ENCODE measurements around the gene TMEM44.

Gene TMEM44, protein sequence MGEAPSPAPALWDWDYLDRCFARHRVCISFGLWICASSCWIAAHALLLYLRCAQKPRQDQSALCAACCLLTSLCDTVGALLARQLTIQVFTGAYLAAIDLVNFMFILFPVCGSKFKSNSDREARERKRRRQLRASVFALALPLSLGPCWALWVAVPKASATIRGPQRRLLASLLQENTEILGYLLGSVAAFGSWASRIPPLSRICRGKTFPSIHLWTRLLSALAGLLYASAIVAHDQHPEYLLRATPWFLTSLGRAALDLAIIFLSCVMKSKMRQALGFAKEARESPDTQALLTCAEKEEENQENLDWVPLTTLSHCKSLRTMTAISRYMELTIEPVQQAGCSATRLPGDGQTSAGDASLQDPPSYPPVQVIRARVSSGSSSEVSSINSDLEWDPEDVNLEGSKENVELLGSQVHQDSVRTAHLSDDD

DNA sequence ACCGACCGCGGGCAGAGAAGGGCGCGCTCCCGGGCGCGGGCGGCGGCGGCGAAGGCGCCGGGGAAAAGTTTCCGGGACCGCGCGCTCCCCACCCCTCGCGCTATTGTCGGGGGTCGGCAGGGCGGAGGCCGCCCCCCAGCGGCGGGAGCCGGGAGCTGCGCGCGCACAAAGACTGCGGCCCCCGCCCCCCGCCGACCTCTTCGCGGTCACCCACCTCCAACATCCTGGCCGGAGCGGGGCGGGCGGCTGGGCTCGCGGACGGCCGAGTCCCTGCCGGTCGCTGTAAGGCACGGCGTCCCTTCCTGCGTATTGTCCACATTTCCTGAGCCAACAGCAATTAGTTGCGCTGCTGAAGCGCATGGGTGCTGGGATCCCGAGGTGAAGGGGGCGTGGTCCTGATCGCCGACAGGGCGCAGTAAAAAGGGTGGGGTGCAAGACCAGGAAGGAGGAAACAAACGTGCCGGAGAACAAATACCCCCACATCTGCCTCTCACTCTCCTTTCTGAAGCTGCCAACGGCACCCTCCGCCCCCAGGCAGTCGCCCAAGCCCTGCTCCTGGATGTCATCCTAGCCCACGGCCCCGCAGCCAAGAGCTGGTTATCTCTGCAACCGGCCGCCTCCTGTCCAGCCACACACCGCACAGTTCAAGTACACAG, at the start of gene TMEM44:
Gene TMEM44, minus strand, starts transcription at position 71 of the 656 bp plus-strand sequence. CDS start 204 bp downstream, outside the sequence.
- DNase-seq = peak in 7 of 10 donors; percentile 23 to 88 (median 43)
- intact Hi-C loops (cut with DNase I) = no loop called here

DNA sequence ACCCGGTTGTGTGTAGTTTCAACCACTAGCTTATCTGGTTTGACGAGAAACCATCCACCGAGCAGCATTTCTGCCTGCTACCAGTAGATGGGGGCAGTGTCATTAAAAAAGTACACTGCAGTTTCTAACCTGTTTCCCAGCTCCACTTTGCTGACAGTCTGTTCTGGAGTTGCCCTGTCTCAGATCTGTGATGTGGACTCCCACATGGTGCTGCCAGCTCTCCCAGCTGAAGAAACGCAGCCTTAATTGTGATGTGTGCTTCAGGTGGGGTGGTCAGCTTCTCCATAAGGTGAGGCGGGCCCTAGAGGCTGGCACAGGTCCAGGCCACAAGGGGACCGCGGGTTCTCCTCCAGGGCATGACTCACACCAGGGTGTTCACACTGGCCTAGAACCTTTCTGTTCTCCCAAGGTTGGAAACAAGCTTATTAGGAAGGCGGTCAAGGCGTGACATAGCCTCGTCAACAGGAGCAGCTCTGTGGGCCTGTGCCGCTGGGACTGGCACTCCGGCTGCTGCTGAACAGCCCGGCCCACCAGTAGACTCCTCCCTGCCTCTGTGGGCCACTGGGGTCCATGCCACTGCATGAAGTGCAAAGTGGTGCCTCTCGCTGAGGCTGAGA, 49.6 kb upstream of the TMEM44 start:
- DNase-seq = peak; percentile 54 to 93 (median 70)
- intact Hi-C loops (cut with DNase I) = loop anchor here (1.0 to 10.0 kb wide), 2 partner anchors 272 to 423 kb away; no protein-coding TSS in a partner anchor

DNA sequence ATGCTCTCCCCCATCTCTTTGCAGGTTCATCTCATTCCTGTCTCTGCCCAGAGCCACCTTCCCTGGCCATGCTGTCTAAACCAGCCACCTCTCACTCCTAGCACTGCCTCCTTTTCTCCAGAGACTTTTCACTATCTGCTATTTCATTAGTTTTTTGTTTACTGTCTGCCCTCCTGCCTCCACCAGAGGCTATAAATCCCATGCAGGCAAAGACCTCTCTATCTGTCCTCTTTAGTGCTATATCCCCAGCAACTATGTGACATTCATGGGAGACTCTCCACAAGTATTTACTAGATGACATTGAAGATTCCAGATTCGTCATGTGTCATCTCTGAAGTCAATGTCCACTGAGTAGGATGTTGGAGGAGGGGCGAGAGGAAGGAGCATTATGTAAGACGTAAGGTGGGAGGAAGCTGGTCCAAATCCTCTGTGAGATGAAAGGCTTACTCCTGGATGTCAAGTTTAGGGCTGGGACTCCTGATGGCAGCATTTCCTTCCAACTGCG, 49.0 kb upstream of the TMEM44 start:
- DNase-seq = no peak
- intact Hi-C loops (cut with DNase I) = loop anchor here (1.0 to 10.0 kb wide), 2 partner anchors 273 to 424 kb away; no protein-coding TSS in a partner anchor

DNA sequence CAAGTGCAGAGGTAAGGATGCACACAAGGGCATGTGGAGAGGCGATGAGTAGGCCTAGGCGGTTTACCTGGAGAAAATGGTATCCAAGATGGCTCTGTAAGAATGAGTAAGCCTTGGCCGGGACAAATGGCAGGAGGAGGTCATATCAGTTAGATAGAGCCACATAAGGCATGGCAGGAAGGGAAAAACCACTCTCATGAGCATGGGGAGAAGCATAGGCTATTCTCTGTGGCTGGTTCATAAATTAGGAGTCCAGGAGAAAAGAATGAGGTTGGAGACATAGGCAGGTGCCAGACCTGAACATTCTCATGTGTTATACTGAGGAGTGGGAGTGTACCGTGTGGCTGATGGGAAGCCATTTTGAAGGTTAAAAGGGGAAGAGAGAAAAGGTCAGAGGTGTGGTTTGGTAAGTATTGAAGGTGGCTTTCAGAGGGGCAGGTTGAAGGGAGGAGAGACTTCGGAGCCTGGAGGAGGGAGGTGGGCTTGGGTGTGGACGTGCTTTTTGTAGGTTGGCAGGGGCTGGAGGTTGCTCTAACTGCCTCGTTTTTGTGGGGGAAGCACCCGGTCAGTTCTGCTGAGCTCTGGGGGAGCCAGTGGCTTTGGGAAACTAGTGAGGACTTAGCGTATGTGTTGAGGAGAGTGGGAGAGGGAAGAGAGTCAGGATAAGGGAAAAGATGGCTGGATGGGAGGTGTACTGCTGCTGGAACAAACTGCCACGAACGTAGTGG, 47.8 kb upstream of the TMEM44 start:
- DNase-seq = no peak
- intact Hi-C loops (cut with DNase I) = loop anchor here (10.0 kb wide), 1 partner anchor 274 kb away; no protein-coding TSS in a partner anchor

DNA sequence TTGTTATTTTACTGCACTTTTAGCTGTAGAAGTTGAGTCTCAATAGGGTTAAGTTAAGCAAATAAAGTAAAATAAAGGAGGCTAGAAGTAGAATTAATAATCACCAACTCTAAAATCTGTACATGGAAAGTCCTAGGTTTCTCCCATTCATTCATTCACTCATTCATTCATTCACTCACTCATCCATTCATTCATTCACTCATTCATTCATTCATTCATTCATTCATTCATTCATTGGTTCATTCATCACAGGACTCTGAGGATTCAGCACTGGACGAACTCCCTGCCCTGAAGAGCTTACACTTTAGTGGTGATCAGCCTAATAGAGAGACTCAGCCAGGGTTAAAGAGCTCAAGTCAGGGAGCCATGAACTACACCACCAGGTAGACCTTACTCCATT, 43.3 kb upstream of the TMEM44 start:
- intact Hi-C loops (cut with DNase I) = no loop called here
- DNase-seq = no peak

DNA sequence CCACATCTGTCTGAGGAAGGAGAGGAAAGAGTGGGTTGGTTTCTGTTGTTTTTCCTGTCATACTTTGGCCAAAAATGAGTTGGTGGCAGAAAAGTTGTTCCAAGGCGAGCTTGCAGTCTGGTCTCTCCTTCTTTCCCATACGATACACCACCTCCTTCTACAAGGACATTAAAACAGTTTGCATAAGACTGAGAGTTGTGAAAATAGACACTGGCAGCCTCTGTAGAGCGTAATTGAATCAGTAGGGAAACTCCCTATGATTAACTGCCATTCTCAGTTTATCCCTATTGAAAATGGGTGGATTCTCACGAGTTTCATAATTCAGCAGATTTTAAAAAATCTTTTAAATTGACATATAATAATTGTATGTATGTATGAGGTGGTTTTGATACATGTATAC, 42.5 kb upstream of the TMEM44 start:
- no peak for DNase-seq
- intact Hi-C loops (cut with DNase I) = no loop called here

DNA sequence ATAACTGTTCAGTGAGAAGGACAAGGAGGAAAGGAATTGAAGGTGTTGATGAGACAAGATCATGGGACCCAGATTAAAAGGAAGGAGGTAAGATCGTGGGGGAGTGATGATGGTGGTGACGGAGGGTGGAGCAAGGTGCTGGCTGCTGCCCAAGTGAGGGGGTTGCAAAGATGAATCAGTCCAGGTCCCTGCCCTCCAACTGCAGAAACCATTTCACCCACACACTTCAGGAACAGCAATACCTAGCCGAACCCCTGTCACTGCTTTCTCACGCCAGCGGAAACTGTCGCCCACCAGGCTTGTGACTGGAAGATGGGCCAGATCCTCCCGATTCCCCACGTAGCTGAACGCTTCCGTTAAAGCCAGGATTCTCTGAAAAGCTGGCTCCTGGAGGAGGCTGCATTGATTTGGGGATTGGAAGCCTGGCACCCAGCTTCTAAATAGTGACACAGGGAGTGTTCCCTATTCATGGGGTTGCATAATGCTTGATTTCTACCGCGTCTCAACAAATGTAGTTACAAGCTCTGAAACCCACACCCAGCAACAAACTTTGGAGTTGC, 41.9 kb upstream of the TMEM44 start:
- intact Hi-C loops (cut with DNase I) = no loop called here
- DNase-seq = peak in 2 of 10 donors; percentile 26 to 75

DNA sequence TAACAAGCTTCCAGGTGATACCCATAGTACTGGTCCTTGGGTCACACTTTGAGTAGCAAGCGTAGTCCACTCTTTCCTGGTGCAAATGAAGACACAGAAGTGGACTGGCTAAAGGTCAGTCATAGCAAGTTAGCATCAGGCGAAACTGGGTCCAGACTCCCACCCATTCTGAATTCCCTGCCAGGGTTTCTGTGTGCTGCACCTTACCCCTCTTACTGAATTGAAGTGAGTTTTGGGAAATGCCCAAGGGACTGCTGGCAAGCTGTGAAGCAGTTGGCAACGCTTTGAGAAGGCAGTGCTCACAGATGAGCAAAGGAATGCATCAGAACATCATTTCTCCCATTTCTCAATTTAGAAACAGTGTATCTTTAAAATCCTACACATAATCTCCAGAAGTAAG, 40.5 kb upstream of the TMEM44 start:
- intact Hi-C loops (cut with DNase I) = loop anchor here (5.0 kb wide), 1 partner anchor 849 kb away; no protein-coding TSS in a partner anchor
- peak in 1 of 10 donors; percentile 20 for DNase-seq

DNA sequence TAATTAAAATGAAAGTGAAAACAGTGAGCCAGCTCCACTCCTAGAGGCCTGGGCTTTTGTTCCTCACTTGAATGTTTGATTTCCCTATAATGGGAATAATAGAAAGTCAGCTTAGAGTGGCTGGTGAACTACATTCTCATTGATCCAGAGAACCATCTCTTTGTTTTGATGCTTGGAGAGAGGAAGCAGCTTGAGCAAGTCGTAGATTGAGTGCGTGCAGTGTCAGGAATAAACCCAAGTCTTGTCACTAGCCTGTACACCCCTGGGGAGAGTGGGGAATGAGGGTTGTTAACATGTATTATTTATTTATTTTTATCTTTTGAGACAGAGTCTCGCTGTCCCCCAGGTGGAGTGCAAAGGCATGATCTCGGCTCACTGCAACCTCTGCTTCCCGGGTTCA, 39.7 kb upstream of the TMEM44 start:
- DNase-seq = no peak
- intact Hi-C loops (cut with DNase I) = loop anchor here (5.0 kb wide), 1 partner anchor 849 kb away; no protein-coding TSS in a partner anchor

DNA sequence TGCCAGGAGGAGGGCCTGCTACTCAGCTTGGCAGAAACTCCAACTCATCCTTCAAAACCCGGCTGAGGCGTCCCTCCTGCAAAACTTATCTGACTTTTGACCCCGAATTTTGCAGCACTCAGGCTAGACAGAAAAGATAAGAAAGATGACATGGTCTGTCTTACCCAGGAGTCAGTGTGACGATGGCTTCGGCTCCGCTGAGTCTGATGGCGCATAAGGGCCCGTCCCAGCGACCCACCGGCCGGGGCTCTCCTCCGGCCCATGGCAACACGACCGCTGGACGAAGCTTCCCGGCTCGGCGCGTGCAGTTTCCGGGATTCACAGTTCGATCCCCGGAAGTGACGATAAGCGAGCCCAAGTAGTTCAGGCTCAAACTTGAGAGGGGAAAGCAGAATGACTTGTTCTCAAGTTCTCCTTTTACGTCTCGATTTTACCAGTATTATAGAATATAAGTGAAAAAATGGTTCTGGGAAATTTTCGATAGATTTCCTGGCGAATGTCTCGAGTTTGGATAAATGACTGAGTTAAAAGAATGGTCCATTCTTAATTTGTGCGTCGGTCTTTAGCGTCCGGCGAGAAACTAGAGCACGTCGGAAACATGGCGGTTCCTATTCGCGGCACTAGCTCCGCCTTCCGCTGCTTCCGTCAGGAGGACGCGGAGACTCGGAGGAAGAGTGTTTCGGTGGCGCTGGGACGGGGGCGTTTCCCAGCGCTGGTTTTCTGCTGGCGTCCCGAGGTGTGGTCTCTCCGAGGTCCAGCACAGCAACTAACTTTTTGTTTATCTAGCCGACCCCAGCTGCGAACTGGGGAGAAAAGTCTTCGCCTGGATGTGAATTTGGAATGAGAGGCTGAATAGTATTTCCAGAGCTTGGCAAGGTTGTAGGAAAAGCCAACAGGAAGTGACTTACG, 38.9 kb upstream of the TMEM44 start, which contains the start of gene LSG1:
Gene LSG1, minus strand, starts transcription at position 292 of the 909 bp plus-strand sequence. Its CDS starts 29 bp downstream, at position 263.
- intact Hi-C loops (cut with DNase I) = loop anchor here (5.0 kb wide), 1 partner anchor 850 kb away; no protein-coding TSS in a partner anchor
- DNase-seq = peak; percentile 80 to 98 (median 90)

DNA sequence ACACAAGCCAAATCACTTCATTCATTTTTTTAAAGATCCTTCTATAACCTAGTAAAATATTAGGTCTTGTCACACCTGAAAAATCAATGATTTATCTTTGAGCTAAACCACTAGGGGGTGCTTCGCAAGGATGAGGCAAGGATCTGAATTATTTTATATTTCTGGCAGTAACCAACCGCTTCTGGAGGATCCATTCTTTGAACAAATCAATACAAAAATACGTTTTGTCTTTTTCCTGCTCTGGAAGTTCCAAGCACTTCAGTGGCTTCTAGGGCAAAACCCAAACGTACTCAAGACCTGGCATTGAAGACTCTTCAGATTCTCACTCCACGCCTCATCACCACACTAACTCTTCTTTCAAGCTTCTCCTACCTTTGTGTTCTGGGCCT, 38.3 kb upstream of the TMEM44 start:
- no peak for DNase-seq
- intact Hi-C loops (cut with DNase I) = loop anchor here (5.0 kb wide), 1 partner anchor 851 kb away; no protein-coding TSS in a partner anchor

DNA sequence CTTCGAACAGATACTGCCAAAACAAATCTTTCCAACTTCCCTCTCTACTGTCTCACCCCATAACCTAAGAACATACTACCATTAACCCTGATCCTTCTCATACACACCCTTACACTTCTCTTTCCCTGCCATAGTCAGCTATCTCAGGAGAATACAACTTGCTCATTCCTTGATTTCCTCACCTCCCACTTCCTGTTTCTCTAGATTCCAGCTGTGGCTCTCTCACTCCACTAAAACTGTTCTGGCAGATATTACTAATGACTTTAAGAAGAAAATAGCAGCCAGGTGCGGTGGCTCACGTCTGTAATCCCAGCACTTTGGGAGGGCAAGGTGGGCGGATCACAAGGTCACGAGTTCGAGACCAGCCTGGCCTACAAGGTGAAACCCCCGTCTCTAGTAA, 34.1 kb upstream of the TMEM44 start:
- no peak for DNase-seq
- intact Hi-C loops (cut with DNase I) = no loop called here

DNA sequence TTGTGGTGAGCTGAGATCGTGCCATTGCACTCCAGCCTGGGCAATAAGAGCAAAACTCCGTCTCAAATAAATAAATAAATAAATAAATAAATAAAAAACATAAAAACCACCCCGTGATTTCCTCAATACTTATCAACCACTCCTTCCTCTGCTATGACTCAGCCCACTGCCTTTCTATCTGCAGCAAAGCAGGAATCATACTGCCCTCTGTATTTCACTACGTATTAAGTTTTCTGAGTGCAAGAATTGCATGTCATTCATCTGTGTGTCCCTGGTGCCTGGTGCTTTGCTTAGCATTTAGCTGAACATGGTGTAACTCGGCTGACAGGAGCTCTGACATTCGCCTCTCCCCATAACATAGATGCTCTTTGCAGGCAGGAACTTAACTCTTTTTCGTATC, 31.6 kb upstream of the TMEM44 start:
- intact Hi-C loops (cut with DNase I) = no loop called here

DNA sequence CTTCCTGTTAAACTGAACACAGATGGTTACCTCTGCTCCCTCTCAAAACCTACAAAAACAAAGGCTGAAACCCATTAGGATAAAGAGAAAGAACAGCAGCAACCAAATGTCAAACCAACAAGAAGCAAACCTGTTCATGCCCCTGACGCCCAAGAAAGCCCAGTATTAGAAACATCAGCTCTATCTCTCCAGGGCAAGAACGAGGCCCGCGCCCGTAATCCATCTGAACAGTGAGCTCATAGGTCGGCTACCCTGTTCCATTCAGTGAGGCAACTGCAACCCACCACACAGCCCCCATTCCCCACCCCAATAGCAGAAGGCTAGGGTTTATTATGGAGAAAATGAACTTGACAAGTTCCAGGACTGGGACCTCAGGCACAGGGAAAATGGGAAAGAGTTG, 28.7 kb upstream of the TMEM44 start:
- no peak for DNase-seq
- intact Hi-C loops (cut with DNase I) = no loop called here

More for the DNA sequence above, 31.6 kb upstream of the TMEM44 start:
- DNase-seq = no peak

DNA sequence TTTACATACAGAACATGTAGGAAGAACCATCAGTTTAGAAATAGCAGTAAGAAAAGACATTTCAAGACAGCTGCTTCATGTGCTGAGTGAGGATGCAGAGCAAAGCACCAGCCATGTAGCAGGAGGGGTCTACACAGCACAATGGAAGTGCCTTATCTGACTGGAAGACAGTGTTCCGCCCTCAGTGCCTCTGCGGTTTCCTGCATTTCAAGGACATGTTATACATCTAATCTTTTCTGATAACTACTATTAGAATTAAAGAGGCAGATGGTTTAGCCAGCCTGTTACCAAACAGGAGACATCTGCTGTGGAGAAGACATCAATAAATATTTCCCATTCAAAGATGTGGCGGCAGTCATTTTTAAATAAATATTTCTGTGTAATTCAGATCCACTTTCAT, 28.2 kb upstream of the TMEM44 start:
- intact Hi-C loops (cut with DNase I) = no loop called here
- DNase-seq = no peak

DNA sequence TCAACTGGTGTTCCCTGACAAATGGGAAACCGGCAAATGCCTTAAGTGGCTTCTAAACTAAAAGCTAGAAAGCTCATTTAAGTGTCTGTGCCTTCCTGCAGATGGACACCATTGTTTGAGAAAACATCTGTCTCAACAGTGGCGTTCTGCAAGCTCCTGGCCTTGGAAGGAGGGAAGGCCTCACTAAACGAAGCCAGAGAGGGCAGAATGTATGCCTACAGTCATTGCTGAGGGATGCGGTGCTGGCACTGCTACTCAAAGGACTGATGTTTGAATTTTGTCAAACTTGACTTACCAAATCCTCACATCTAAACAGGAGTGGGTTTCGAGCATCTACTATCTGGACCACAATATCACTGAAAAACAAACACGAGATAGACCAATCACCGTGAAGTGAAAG, 26.6 kb upstream of the TMEM44 start:
- no peak for DNase-seq
- intact Hi-C loops (cut with DNase I) = no loop called here

DNA sequence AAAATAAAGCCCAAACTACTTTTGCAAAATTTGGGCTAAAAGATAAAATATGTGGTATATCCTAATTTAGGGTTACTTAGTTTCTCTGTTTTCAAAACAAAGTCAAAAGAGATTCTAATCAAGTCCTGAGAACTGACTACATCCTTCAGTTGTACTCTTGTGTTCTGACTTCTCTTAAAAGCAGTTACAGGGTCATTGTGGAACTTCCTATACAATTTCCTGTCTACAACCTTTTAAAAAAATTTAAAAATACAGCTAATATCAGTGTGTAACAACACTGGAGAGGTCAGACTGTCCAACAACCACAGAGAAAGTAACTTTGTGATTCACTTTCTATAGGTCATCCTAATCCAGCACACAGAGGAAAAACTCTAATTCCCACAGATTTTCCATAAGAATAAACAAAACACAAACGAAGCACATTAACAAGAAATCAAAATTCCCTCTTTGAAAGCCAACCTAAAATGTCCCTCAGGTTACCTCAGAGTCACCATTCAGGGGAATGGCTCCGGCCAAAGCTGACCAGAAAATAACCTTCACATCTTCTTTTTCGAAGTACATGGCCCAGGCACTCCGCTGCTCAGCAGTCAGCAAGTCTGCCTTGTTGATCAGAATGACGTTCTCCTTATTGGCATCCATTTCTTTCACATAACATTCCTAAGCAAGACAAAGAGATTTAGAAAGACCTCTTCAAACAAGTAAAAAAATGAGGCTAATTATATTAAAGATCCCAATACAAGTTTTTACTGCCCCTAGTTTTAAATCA, 25.4 kb upstream of the TMEM44 start:
- DNase-seq = no peak
- intact Hi-C loops (cut with DNase I) = no loop called here

DNA sequence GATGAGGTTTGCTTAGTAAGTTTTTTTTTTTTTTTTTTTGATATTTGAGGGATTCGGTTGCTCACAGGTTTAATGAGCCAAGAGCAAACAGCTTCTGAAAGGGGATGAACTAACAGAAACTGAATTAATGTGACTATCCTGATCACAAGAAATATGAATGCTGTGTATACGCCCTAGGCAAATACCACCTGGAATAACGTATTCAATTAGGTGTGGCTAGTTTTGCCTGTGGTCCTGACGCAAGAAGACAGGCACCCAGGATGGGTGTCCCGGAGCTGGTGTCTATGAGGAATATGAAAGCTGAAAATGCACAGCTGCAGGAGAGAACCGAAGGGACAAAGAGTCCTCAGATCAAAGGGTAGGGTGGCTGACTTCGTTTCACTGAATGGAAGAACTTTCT, 24.2 kb upstream of the TMEM44 start:
- DNase-seq = no peak
- intact Hi-C loops (cut with DNase I) = no loop called here

All from posterior cingulate gyrus (tissue), 11 donors.